ENCODE data around the gene THNSL1. TPM values are rescaled to one million over a fixed set of nuclear protein-coding genes. Genes with fewer than 3 reads are reported as not detected.

Gene THNSL1
- total RNA-seq, 1 experiment from 2014 or later, result 5.5 TPM

DNA sequence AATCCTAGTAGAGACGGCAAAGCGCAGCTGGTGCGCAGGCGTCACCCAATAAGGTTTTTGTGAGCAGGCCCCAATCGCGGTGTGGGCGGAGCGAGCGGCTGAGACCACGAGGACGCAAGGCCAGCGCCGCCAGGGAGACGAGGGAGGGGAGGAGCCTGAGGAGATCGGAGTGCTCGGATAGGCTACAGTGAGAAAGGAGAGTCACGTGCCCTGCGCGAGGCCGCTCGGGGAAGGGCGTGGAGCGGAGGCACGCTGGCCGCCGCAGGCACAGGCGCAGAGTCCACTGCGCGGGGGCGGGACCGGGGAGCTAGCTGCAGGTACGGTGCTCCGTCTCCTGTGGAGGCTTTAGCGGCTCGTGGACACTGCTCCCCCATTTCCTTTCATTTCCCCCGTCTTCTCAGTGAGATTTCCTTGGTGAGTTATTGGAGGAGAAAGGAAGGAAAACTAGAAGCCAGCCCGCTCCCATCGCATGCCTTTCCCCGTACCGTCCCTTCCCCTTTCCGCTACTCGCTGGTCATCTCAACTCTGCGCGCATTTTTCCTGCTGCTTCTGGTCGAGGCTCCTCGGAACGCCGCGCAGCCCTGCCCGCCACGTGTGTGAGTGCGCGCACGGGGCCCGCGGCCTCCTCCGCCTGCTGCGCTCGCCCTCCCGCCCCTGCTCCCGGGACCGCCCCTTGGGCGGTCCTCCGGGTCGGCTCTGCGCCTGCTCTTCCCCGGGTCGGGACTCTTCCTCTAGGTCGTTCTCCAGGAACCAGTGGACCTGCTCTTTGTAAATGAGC is at the start of gene THNSL1 (continued):
- TF ChIP-seq, protein P1, sequence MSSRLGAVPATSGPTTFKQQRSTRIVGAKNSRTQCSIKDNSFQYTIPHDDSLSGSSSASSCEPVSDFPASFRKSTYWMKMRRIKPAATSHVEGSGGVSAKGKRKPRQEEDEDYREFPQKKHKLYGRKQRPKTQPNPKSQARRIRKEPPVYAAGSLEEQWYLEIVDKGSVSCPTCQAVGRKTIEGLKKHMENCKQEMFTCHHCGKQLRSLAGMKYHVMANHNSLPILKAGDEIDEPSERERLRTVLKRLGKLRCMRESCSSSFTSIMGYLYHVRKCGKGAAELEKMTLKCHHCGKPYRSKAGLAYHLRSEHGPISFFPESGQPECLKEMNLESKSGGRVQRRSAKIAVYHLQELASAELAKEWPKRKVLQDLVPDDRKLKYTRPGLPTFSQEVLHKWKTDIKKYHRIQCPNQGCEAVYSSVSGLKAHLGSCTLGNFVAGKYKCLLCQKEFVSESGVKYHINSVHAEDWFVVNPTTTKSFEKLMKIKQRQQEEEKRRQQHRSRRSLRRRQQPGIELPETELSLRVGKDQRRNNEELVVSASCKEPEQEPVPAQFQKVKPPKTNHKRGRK (CRISPR knock-in tag; IDR thresholded peaks at IDR 0.05; ENCODE audit: borderline replicate concordance), result no peak
- TF ChIP-seq GABPB1 (CRISPR knock-in tag; IDR thresholded peaks at IDR 0.05) (peak; percentile 67; the same call in 1 of the 2 replicates), ZNF138 (CRISPR knock-in tag; conservative IDR thresholded peaks at IDR 0.05) (no peak), FOXJ3 (CRISPR knock-in tag; IDR thresholded peaks at IDR 0.05; ENCODE audit: borderline replicate concordance) (no peak), CREM (CRISPR knock-in tag; IDR thresholded peaks at IDR 0.05) (no peak), NR2C2 (CRISPR knock-in tag; IDR thresholded peaks at IDR 0.05) (0 out of 2 replicates have a peak, but pooled peaks have one; percentile 56), FOXK1 (CRISPR knock-in tag; IDR thresholded peaks at IDR 0.05) (peak; percentile 83), NFE2L1 (CRISPR knock-in tag; IDR thresholded peaks at IDR 0.05) (peak; percentile 91), ZNF317 (CRISPR knock-in tag; IDR thresholded peaks at IDR 0.05; ENCODE audit: borderline replicate concordance, low read depth) (no peak), NR1H2 (CRISPR knock-in tag; IDR thresholded peaks at IDR 0.05) (peak; percentile 79), GRHL2 (CRISPR knock-in tag; IDR thresholded peaks at IDR 0.05; ENCODE audit: insufficient replicate concordance, severe bottlenecking) (no peak), JAZF1 (CRISPR knock-in tag; IDR thresholded peaks at IDR 0.05) (no peak)
- TF ChIP-seq, protein P2, sequence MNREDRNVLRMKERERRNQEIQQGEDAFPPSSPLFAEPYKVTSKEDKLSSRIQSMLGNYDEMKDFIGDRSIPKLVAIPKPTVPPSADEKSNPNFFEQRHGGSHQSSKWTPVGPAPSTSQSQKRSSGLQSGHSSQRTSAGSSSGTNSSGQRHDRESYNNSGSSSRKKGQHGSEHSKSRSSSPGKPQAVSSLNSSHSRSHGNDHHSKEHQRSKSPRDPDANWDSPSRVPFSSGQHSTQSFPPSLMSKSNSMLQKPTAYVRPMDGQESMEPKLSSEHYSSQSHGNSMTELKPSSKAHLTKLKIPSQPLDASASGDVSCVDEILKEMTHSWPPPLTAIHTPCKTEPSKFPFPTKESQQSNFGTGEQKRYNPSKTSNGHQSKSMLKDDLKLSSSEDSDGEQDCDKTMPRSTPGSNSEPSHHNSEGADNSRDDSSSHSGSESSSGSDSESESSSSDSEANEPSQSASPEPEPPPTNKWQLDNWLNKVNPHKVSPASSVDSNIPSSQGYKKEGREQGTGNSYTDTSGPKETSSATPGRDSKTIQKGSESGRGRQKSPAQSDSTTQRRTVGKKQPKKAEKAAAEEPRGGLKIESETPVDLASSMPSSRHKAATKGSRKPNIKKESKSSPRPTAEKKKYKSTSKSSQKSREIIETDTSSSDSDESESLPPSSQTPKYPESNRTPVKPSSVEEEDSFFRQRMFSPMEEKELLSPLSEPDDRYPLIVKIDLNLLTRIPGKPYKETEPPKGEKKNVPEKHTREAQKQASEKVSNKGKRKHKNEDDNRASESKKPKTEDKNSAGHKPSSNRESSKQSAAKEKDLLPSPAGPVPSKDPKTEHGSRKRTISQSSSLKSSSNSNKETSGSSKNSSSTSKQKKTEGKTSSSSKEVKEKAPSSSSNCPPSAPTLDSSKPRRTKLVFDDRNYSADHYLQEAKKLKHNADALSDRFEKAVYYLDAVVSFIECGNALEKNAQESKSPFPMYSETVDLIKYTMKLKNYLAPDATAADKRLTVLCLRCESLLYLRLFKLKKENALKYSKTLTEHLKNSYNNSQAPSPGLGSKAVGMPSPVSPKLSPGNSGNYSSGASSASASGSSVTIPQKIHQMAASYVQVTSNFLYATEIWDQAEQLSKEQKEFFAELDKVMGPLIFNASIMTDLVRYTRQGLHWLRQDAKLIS (CRISPR knock-in tag; IDR thresholded peaks at IDR 0.05; ENCODE audit: borderline replicate concordance), result no peak
- TF ChIP-seq, protein P3, sequence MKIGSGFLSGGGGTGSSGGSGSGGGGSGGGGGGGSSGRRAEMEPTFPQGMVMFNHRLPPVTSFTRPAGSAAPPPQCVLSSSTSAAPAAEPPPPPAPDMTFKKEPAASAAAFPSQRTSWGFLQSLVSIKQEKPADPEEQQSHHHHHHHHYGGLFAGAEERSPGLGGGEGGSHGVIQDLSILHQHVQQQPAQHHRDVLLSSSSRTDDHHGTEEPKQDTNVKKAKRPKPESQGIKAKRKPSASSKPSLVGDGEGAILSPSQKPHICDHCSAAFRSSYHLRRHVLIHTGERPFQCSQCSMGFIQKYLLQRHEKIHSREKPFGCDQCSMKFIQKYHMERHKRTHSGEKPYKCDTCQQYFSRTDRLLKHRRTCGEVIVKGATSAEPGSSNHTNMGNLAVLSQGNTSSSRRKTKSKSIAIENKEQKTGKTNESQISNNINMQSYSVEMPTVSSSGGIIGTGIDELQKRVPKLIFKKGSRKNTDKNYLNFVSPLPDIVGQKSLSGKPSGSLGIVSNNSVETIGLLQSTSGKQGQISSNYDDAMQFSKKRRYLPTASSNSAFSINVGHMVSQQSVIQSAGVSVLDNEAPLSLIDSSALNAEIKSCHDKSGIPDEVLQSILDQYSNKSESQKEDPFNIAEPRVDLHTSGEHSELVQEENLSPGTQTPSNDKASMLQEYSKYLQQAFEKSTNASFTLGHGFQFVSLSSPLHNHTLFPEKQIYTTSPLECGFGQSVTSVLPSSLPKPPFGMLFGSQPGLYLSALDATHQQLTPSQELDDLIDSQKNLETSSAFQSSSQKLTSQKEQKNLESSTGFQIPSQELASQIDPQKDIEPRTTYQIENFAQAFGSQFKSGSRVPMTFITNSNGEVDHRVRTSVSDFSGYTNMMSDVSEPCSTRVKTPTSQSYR (CRISPR knock-in tag; IDR thresholded peaks at IDR 0.05), result no peak
- TF ChIP-seq, protein P4, sequence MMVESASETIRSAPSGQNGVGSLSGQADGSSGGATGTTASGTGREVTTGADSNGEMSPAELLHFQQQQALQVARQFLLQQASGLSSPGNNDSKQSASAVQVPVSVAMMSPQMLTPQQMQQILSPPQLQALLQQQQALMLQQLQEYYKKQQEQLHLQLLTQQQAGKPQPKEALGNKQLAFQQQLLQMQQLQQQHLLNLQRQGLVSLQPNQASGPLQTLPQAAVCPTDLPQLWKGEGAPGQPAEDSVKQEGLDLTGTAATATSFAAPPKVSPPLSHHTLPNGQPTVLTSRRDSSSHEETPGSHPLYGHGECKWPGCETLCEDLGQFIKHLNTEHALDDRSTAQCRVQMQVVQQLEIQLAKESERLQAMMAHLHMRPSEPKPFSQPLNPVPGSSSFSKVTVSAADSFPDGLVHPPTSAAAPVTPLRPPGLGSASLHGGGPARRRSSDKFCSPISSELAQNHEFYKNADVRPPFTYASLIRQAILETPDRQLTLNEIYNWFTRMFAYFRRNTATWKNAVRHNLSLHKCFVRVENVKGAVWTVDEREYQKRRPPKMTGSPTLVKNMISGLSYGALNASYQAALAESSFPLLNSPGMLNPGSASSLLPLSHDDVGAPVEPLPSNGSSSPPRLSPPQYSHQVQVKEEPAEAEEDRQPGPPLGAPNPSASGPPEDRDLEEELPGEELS (CRISPR knock-in tag; IDR thresholded peaks at IDR 0.05), result peak; percentile 78; the same call in 1 of the 2 replicates
- TF ChIP-seq, protein P5, sequence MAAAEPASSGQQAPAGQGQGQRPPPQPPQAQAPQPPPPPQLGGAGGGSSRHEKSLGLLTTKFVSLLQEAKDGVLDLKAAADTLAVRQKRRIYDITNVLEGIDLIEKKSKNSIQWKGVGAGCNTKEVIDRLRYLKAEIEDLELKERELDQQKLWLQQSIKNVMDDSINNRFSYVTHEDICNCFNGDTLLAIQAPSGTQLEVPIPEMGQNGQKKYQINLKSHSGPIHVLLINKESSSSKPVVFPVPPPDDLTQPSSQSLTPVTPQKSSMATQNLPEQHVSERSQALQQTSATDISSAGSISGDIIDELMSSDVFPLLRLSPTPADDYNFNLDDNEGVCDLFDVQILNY (CRISPR knock-in tag; IDR thresholded peaks at IDR 0.05), result peak; percentile 59
- TF ChIP-seq, protein P6, sequence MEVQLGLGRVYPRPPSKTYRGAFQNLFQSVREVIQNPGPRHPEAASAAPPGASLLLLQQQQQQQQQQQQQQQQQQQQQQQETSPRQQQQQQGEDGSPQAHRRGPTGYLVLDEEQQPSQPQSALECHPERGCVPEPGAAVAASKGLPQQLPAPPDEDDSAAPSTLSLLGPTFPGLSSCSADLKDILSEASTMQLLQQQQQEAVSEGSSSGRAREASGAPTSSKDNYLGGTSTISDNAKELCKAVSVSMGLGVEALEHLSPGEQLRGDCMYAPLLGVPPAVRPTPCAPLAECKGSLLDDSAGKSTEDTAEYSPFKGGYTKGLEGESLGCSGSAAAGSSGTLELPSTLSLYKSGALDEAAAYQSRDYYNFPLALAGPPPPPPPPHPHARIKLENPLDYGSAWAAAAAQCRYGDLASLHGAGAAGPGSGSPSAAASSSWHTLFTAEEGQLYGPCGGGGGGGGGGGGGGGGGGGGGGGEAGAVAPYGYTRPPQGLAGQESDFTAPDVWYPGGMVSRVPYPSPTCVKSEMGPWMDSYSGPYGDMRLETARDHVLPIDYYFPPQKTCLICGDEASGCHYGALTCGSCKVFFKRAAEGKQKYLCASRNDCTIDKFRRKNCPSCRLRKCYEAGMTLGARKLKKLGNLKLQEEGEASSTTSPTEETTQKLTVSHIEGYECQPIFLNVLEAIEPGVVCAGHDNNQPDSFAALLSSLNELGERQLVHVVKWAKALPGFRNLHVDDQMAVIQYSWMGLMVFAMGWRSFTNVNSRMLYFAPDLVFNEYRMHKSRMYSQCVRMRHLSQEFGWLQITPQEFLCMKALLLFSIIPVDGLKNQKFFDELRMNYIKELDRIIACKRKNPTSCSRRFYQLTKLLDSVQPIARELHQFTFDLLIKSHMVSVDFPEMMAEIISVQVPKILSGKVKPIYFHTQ (CRISPR knock-in tag; IDR thresholded peaks at IDR 0.05), result peak; percentile 46; the same call in 1 of the 2 replicates
- TF ChIP-seq, protein P7, sequence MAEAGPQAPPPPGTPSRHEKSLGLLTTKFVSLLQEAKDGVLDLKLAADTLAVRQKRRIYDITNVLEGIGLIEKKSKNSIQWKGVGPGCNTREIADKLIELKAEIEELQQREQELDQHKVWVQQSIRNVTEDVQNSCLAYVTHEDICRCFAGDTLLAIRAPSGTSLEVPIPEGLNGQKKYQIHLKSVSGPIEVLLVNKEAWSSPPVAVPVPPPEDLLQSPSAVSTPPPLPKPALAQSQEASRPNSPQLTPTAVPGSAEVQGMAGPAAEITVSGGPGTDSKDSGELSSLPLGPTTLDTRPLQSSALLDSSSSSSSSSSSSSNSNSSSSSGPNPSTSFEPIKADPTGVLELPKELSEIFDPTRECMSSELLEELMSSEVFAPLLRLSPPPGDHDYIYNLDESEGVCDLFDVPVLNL (CRISPR knock-in tag; IDR thresholded peaks at IDR 0.05; ENCODE audit: borderline replicate concordance, low read depth), result no peak
- TF ChIP-seq, protein P8, sequence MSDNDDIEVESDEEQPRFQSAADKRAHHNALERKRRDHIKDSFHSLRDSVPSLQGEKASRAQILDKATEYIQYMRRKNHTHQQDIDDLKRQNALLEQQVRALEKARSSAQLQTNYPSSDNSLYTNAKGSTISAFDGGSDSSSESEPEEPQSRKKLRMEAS (CRISPR knock-in tag; IDR thresholded peaks at IDR 0.05), result peak; percentile 98

All from WTC11 (cell line).